Aortic smooth muscle cell (primary cell): ENCODE data around the gene KLHDC10. TPM values are rescaled to one million over a fixed set of nuclear protein-coding genes. Genes with fewer than 3 reads are reported as not detected.

Source experiments
- total RNA-seq: library from RNA; depleted of rRNA; stranded (reverse); fragments of >200 nt; gene quantifications from 2 replicates; pipeline ENCODE4 v1.2.3, GENCODE V29; 2014

KLHDC10 gene, protein sequence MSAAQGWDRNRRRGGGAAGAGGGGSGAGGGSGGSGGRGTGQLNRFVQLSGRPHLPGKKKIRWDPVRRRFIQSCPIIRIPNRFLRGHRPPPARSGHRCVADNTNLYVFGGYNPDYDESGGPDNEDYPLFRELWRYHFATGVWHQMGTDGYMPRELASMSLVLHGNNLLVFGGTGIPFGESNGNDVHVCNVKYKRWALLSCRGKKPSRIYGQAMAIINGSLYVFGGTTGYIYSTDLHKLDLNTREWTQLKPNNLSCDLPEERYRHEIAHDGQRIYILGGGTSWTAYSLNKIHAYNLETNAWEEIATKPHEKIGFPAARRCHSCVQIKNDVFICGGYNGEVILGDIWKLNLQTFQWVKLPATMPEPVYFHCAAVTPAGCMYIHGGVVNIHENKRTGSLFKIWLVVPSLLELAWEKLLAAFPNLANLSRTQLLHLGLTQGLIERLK
- total RNA-seq, result 24.8 and 28.0 TPM in 2 replicates

DNA sequence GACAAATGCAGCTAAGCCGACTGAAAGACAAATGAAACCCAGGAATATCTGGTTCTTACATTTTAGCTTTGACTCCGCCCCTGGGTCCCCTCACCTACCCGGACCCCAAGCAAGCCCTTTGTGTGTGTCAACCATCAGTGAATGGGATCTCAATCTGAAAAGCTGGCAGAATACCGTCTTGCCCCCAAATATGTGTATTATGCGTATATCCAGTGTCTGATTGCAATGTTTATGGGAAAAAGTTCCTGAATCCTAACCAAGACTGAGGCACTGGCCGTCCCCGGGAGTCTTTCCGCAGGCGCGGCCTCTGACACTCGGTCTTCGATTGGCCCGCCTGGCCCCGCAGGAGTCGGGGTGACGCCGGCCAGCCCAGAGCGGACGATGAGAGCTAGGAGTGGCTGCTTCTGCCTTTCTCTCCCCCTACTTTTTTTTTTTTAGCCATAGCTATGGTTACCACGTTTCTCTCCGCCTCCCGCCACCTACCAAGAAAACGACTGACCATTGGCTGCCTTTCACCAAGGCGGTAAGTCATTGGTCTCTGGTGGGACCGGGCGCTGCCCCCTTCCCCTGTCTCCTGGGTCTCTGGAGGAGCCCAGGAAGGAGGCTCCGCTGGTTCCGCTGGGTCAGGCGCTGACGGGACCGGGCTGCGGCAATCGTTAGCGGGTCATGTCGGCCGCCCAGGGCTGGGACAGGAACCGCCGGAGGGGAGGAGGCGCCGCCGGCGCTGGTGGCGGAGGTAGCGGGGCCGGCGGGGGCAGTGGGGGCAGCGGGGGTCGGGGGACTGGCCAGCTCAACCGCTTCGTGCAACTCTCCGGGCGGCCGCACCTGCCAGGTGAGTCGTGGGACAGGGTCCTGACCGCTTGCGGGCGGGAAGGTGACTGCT lies at the start of gene KLHDC10:
Gene KLHDC10, plus strand, starts transcription at position 557 of the 883 bp plus-strand sequence. Its CDS starts 110 bp downstream, at position 667.

Other genes with a start within 250 kb of the KLHDC10 start
- gene UBE2H, start 117.6 kb upstream of the KLHDC10 start, total RNA-seq, result 65.9 and 92.0 TPM in 2 replicates
- 11.0 and 13.1 TPM in 2 replicates for gene ZC3HC1, start 19.2 kb upstream of the KLHDC10 start, total RNA-seq
- 7.8 and 8.9 TPM in 2 replicates for gene TMEM209, start 134.9 kb downstream of the KLHDC10 start, total RNA-seq
- not detected in 2 replicates for gene SSMEM1, start 137.3 kb downstream of the KLHDC10 start, total RNA-seq
- not detected in 2 replicates for gene CPA2, start 196.3 kb downstream of the KLHDC10 start, total RNA-seq
- gene CPA4, start 222.6 kb downstream of the KLHDC10 start, total RNA-seq, result 0.92 and 1.6 TPM in 2 replicates